ENCODE data around the gene AIFM2. TPM values are rescaled to one million over a fixed set of nuclear protein-coding genes. Genes with fewer than 3 reads are reported as not detected.

The AIFM2 gene
- total RNA-seq, 2 donors from 2014 or later: 17.1 to 17.9 TPM

DNA sequence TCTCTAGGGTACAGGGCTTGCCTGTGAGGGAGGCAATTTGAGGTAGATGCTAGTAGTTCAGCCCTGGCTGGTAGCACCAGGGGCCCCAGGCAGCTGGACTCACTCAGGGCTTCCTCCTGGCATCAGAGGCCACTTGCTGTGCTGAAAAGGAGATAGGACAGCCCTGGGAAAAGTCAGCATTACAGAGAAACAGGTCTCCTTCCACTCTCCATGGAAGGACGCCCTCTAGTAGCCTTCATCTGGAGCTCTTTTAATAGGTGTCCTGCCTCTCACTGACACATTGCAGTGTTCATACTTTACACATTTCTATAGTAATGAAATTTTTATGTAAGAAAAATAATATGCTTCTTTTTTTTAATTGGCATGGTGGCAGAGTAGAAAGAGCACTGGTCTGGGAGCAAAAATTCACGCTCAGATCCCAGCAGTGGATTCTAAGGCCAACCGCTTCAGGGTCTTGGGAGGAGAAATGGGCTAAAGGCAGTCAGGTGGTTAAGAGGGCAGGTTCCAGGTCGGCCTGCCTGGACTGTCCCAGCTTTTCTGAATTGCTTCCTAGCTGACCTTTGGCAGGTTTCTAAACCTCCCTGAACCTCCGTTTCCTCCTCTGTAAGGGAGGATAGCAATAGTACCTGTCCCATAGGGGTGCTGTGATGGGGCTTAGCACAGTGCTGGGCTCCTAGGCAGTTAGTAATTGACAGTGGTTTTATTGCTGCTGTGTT lies 35.8 kb downstream of the AIFM2 start:
- no peak for DNase-seq (ENCODE audit: low spot score)
- Histone ChIP-seq H3K36me3 (peaks cover 15% of the 10 kb centered on the region), H3K27me3 (replicated peaks; ENCODE audit: insufficient read depth) (no peaks in the 10 kb centered on the region), H3K4me3 (no peak overlapping the region), H3K9me3 (no peaks in the 10 kb centered on the region), H3K27ac (no peak overlapping the region), H3K4me1 (ENCODE audit: control insufficient read depth in 1 of 2, low read depth in 2 of 2) (no peaks in the 10 kb centered on the region)
- no peak for ATAC-seq (ENCODE audit: insufficient number of reproducible peaks, low FRiP score, low read depth)
- TF ChIP-seq, protein P1, sequence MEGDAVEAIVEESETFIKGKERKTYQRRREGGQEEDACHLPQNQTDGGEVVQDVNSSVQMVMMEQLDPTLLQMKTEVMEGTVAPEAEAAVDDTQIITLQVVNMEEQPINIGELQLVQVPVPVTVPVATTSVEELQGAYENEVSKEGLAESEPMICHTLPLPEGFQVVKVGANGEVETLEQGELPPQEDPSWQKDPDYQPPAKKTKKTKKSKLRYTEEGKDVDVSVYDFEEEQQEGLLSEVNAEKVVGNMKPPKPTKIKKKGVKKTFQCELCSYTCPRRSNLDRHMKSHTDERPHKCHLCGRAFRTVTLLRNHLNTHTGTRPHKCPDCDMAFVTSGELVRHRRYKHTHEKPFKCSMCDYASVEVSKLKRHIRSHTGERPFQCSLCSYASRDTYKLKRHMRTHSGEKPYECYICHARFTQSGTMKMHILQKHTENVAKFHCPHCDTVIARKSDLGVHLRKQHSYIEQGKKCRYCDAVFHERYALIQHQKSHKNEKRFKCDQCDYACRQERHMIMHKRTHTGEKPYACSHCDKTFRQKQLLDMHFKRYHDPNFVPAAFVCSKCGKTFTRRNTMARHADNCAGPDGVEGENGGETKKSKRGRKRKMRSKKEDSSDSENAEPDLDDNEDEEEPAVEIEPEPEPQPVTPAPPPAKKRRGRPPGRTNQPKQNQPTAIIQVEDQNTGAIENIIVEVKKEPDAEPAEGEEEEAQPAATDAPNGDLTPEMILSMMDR (IDR thresholded peaks at IDR 0.05): no peak

DNA sequence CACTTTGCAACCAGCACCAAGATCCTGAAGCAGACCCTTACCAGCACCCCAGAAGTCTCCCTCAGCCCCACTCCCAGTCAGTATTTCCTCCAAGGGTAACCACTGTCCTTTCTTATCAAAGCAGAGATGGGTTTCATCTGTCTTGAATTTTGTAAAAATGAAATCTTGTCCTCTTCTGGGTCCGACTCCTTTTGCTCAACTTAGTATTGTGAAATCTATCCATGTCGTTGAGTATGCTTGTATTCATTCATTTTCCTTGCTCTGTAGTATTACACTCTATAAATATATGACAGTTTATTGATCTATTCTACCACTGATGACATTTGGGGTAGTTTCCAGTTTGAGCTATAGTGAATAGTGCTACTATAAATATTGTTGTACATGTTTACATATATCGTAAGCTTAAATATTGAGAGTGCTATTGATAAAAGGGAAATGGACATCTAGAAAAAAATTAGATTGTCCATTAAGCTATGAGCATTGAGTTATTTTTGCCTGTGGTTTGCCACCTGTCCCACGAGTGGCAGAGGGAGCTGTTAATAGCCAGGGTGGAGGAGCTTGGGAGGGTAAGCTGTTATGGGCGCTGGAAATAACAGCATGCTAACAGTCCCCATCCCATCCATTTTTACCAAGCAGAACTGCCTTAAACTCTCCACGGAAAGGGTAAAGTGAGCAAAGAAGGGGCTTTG lies 36.5 kb downstream of the AIFM2 start:
- ATAC-seq (ENCODE audit: insufficient number of reproducible peaks, low FRiP score, low read depth) (no peak), DNase-seq (ENCODE audit: low spot score) (no peak)
- Histone ChIP-seq H3K36me3 (peaks cover 15% of the 10 kb centered on the region), H3K4me3 (no peak overlapping the region), H3K27ac (no peak overlapping the region), H3K27me3 (replicated peaks; ENCODE audit: insufficient read depth) (no peaks in the 10 kb centered on the region), H3K9me3 (no peaks in the 10 kb centered on the region), H3K4me1 (ENCODE audit: control insufficient read depth in 1 of 2, low read depth in 2 of 2) (no peaks in the 10 kb centered on the region)
- TF ChIP-seq, protein P1 (IDR thresholded peaks at IDR 0.05): no peak

DNA sequence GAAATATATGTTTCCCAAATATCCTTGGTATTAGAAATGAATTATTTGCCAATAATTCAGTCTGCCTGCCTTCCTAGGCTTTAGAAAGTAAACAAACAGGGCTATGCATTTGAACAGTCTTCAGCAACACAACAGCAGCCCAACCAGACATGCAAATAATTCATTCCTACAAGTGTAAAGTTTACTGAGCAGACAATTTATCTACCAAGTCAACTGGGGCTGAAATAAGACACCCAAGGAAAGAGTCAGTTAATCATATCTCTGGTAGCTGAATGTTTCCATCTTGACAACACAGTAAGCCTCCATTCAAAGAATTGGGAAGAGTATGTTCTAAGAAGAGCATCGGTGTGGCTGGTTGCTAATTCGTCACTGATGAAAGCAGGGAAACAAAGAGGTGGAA lies 38.4 kb downstream of the AIFM2 start:
- TF ChIP-seq, protein P1 (IDR thresholded peaks at IDR 0.05): no peak
- Histone ChIP-seq H3K36me3 (peaks cover 7% of the 10 kb centered on the region), H3K27me3 (replicated peaks; ENCODE audit: insufficient read depth) (no peaks in the 10 kb centered on the region), H3K9me3 (no peaks in the 10 kb centered on the region), H3K27ac (no peak overlapping the region), H3K4me1 (ENCODE audit: control insufficient read depth in 1 of 2, low read depth in 2 of 2) (no peaks in the 10 kb centered on the region), H3K4me3 (no peak overlapping the region)
- DNase-seq (ENCODE audit: low spot score) (no peak), ATAC-seq (ENCODE audit: insufficient number of reproducible peaks, low FRiP score, low read depth) (no peak)

DNA sequence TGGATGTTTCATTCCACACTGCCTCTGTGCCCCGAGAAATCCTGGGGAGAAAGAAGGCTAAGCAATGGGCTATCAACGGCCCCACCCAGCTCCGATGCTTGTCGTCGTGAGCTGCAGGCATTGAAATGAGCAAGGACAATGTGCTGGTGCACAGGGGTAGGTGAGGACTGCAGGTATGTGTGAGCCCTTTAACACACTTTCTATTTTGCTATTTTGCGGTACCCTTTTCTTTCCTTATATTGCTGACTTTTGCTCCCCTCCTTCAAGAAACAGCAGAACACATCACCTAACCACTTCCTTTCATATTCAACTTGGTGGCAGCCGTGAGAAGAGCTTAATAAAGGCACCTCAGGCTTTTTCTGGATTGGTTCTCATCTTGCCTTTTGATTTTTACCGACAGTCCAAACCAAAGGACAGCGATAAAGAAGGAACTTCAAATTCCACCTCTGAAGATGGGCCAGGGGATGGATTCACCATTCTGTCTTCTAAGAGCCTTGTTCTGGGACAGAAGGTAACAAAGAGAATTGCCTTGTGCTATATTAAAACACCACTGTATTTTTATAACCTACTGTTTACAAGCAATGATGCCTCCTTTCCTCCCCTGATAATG lies 39.2 kb downstream of the AIFM2 start:
- H3K36me3 ChIP-seq: peaks cover 6% of the 10 kb centered on the region
- H3K9me3 ChIP-seq: no peaks in the 10 kb centered on the region
- H3K27me3 ChIP-seq (replicated peaks; ENCODE audit: insufficient read depth): no peaks in the 10 kb centered on the region
- H3K4me1 ChIP-seq (ENCODE audit: control insufficient read depth in 1 of 2, low read depth in 2 of 2): no peaks in the 10 kb centered on the region
- H3K4me3 ChIP-seq: no peak overlapping the region
- ATAC-seq (ENCODE audit: insufficient number of reproducible peaks, low FRiP score, low read depth) (no peak), DNase-seq (ENCODE audit: low spot score) (no peak)
- no peak overlapping the region for H3K27ac ChIP-seq
- TF ChIP-seq, protein P1 (IDR thresholded peaks at IDR 0.05): no peak

- Histone ChIP-seq H3K27ac (no peak overlapping the region), H3K4me1 (ENCODE audit: control insufficient read depth in 1 of 2, low read depth in 2 of 2) (no peaks in the 10 kb centered on the region), H3K4me3 (no peak overlapping the region), H3K36me3 (peaks cover 6% of the 10 kb centered on the region), H3K27me3 (replicated peaks; ENCODE audit: insufficient read depth) (no peaks in the 10 kb centered on the region), H3K9me3 (no peaks in the 10 kb centered on the region)
- DNase-seq (ENCODE audit: low spot score) (no peak), ATAC-seq (ENCODE audit: insufficient number of reproducible peaks, low FRiP score, low read depth) (no peak)
- TF ChIP-seq, protein P1 (IDR thresholded peaks at IDR 0.05): no peak
These were observed 40.3 kb downstream of the AIFM2 start for GRCh38 chr10:70092389-70092718.
